Osteocyte (in vitro differentiated cells): ENCODE data around the gene SLC66A1. TPM values are rescaled to one million over a fixed set of nuclear protein-coding genes. Genes with fewer than 3 reads are reported as not detected.
"Not testable (repeated sequence)": the region's sequence is repeated elsewhere in the genome, so short reads cannot be mapped to it uniquely, and the experiment has no call there.

Source experiments
- DNase-seq: peaks from one replicate; pipeline ENCODE4 v3.0.0; 2021; ENCODE audit warnings: mixed read lengths; ENCODE audit not compliant: unreplicated experiment; ENCODE audit errors: extremely low spot score
- H3K27ac Mint-ChIP-seq: one replicate; pipeline ENCODE4 v1.8.0; 2021; ENCODE audit warnings: mild to moderate bottlenecking, mixed read lengths; ENCODE audit not compliant: unreplicated experiment
- H3K27me3 Mint-ChIP-seq: one replicate; pipeline ENCODE4 v1.8.0; 2021; ENCODE audit warnings: mixed read lengths; ENCODE audit not compliant: unreplicated experiment
- H3K36me3 Mint-ChIP-seq: one replicate; pipeline ENCODE4 v1.8.0; 2021; ENCODE audit warnings: mixed read lengths; ENCODE audit not compliant: unreplicated experiment
- H3K4me1 Mint-ChIP-seq: one replicate; pipeline ENCODE4 v1.8.0; 2021; ENCODE audit warnings: mixed read lengths; ENCODE audit not compliant: unreplicated experiment
- H3K4me3 Mint-ChIP-seq: one replicate; pipeline ENCODE4 v1.8.0; 2021; ENCODE audit warnings: mild to moderate bottlenecking, moderate library complexity, mixed read lengths; ENCODE audit not compliant: unreplicated experiment
- H3K9me3 Mint-ChIP-seq: one replicate; pipeline ENCODE4 v1.8.0; 2021; ENCODE audit warnings: mixed read lengths; ENCODE audit not compliant: unreplicated experiment
- total RNA-seq: library from RNA; stranded (reverse); gene quantifications from 2 replicates; pipeline ENCODE4 v1.2.1, GENCODE V29; 2021
- TF ChIP-seq, protein P1 (sequence below): fragments of 200-600 bp; sonication (generic); IDR thresholded peaks from 2 replicates; pipeline ENCODE4 v1.5.0; 2021; ENCODE audit warnings: antibody characterized with exemption, mild to moderate bottlenecking, moderate library complexity

The SLC66A1 gene
- total RNA-seq, 1 donor from 2014 or later: 25.8 TPM

- Mint-ChIP-seq H3K4me1 (no peaks in the 10 kb centered on the region), H3K27ac (no peak overlapping the region), H3K36me3 (peaks cover 8% of the 10 kb centered on the region), H3K27me3 (no peaks in the 10 kb centered on the region), H3K4me3 (no peak overlapping the region), H3K9me3 (no peaks in the 10 kb centered on the region)
- DNase-seq: no peak
- TF ChIP-seq, protein P1, sequence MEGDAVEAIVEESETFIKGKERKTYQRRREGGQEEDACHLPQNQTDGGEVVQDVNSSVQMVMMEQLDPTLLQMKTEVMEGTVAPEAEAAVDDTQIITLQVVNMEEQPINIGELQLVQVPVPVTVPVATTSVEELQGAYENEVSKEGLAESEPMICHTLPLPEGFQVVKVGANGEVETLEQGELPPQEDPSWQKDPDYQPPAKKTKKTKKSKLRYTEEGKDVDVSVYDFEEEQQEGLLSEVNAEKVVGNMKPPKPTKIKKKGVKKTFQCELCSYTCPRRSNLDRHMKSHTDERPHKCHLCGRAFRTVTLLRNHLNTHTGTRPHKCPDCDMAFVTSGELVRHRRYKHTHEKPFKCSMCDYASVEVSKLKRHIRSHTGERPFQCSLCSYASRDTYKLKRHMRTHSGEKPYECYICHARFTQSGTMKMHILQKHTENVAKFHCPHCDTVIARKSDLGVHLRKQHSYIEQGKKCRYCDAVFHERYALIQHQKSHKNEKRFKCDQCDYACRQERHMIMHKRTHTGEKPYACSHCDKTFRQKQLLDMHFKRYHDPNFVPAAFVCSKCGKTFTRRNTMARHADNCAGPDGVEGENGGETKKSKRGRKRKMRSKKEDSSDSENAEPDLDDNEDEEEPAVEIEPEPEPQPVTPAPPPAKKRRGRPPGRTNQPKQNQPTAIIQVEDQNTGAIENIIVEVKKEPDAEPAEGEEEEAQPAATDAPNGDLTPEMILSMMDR: no peak
Observed at GRCh38 chr1:19272064-19272463, 40.1 kb upstream of the SLC66A1 start.

DNA sequence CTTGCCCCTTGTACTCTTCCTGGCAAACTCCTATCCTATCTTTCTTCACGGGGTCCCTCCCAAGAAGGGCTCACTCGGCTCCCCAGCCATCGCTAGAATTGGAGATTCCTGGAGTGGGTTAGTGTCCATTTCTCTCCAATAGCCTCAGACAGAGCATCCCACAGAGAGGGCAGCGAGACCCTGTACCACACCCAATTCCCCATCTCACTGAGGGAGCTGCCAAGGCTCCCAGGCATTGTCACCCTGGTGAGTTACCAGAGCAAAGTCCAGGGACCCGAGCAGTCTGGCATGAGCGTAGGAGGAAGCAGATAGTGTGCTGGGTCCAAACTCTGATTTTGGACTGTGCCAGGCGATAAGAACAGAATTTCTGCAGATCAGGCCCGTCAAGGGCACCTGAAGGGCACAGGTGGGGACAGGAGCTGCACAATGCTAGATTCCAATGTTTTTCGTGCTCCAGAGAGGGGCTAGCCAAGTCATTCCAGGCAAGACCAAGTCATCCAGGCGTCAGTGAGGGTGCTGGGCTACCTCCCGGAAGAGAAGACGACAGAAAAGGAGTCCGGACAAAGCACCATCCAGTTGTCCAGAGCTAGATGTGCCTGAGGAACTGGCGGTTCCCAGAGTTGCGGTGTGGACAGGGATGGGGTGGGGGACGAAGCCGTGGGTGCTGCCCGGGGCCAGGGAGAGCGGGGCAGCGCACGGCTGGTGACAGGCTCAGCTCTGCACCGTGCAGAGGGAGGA is 38.9 kb upstream of the SLC66A1 start:
- H3K4me3 Mint-ChIP-seq: no peak overlapping the region

GRCh38 chr1:19273844-19274531 is 38.1 kb upstream of the SLC66A1 start:
- H3K27ac Mint-ChIP-seq, H3K4me1 Mint-ChIP-seq, DNase-seq, H3K9me3 Mint-ChIP-seq, H3K4me3 Mint-ChIP-seq, H3K27me3 Mint-ChIP-seq, H3K36me3 Mint-ChIP-seq: not testable (repeated sequence)

More for the DNA sequence above, 38.9 kb upstream of the SLC66A1 start:
- Mint-ChIP-seq H3K36me3 (peaks cover 7% of the 10 kb centered on the region), H3K27me3 (no peaks in the 10 kb centered on the region), H3K9me3 (no peaks in the 10 kb centered on the region), H3K27ac (no peak overlapping the region), H3K4me1 (no peaks in the 10 kb centered on the region)
- no peak for DNase-seq
- TF ChIP-seq, protein P1: no peak

DNA sequence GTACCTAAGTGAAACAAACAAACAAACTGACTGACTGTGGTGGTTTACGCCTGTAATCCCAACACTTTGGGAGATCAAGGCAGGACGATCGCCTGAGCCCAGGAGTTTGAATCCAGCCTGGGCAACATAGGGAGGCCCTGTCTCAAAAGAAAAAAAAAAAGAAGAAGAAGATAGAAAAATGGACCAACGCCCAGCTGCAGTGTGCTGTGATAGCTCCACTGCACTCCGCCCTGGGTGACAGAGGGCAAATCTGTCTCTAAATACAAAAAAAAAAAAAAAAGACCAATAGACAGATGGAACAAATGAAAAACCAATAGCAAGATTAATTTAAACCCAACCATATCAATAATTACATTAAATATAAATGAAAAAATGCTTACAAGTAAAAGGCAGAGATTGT is 37.5 kb upstream of the SLC66A1 start:
- no peak for DNase-seq
- no peak overlapping the region for H3K4me3 Mint-ChIP-seq
- H3K27ac Mint-ChIP-seq: no peak overlapping the region

DNA sequence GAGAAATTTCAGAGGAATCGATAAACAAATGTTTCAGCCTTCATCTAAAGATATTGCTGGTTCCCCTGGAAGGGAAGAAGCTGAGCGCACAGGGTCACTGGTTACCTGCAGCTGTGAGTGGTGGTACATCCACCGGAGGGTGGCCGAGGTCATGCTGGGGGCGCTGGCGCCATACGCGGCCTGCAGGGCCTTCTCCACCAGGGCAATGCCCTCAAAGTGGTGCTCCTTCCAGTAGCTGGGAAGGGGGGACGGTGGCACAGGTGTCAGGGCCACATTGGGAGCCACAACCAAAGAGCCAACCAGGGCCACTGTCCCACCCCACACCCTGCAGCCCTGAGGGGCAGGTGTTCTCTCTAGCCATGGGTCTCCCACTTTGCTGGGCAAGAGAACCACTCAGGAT is 28.2 kb upstream of the SLC66A1 start:
- H3K4me1 Mint-ChIP-seq: no peaks in the 10 kb centered on the region
- H3K27me3 Mint-ChIP-seq: no peaks in the 10 kb centered on the region
- no peak for DNase-seq
- peaks cover 14% of the 10 kb centered on the region for H3K36me3 Mint-ChIP-seq
- peaks cover 9% of the 10 kb centered on the region for H3K9me3 Mint-ChIP-seq
- H3K4me3 Mint-ChIP-seq: no peak overlapping the region
- TF ChIP-seq, protein P1: no peak
- H3K27ac Mint-ChIP-seq: no peak overlapping the region

More for the DNA sequence above, 37.5 kb upstream of the SLC66A1 start:
- Mint-ChIP-seq H3K36me3 (peaks cover 9% of the 10 kb centered on the region), H3K27me3 (no peaks in the 10 kb centered on the region), H3K9me3 (peaks cover 2% of the 10 kb centered on the region), H3K4me1 (no peaks in the 10 kb centered on the region)
- TF ChIP-seq, protein P1: no peak
